ENCODE results near the gene FSIP1.

FSIP1 gene

DNA sequence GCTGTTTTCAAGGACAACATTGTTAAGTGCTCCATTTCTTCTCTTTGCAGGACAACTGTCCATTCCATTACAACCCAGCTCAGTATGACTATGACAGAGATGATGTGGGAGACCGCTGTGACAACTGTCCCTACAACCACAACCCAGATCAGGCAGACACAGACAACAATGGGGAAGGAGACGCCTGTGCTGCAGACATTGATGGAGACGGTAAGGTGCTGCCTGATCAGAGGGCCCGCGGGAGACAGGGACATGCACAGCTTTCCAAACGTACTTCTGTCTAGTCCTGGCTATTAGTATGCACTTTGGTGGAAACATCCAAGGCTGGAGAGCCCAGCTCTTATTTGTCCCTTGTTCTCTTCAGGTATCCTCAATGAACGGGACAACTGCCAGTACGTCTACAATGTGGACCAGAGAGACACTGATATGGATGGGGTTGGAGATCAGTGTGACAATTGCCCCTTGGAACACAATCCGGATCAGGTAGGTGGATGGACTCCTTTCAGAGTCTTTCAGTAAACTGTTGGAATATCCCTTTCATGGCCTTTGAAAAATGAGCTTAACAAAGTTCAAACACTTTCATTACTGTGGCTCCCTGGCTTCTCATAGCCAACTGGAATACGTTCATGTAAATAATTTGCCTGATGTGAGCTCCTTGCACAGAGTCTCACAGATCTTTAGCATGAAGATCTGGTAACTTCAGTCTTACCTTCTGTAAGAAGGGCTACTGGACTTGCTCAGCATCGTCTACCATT, 191.3 kb downstream of the FSIP1 start:
- DNase-seq: no peak

DNA sequence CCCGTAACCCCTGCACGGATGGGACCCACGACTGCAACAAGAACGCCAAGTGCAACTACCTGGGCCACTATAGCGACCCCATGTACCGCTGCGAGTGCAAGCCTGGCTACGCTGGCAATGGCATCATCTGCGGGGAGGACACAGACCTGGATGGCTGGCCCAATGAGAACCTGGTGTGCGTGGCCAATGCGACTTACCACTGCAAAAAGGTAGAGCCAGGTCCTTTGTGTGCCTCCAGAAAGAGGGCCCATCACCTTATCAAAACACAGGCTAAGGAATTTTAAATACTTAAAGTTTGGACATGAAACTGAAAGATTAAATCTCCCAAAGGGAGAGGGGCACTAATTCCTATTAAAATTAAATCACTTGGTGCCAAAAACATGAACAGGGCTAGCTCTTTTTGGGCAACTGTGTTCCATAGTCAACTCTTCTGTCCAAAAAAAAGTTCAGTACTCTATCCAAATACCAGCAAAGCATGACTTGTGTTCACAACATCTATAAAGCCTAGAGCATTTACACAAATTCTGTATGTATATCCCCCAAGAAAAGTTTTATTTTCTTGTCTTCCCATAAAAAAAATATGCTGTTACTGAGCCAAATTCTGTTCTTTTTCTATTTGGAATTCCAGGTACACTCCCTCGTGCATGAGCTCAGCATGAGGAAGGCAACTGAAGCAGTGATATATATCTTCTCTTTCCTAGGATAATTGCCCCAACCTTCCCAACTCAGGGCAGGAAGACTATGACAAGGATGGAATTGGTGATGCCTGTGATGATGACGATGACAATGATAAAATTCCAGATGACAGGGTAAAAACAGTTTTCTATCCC, 192.6 kb downstream of the FSIP1 start:
- DNase-seq: no peak

- no peak for DNase-seq
Observed at GRCh38 chr15:39589193-39589814, 193.3 kb downstream of the FSIP1 start.

- DNase-seq: no peak
Observed at GRCh38 chr15:39588531-39589192, 194.0 kb downstream of the FSIP1 start.

- no peak for DNase-seq
Observed at GRCh38 chr15:39587731-39588530, 194.7 kb downstream of the FSIP1 start.

- no peak for DNase-seq
Observed at GRCh38 chr15:39587096-39587721, 195.4 kb downstream of the FSIP1 start.

DNA sequence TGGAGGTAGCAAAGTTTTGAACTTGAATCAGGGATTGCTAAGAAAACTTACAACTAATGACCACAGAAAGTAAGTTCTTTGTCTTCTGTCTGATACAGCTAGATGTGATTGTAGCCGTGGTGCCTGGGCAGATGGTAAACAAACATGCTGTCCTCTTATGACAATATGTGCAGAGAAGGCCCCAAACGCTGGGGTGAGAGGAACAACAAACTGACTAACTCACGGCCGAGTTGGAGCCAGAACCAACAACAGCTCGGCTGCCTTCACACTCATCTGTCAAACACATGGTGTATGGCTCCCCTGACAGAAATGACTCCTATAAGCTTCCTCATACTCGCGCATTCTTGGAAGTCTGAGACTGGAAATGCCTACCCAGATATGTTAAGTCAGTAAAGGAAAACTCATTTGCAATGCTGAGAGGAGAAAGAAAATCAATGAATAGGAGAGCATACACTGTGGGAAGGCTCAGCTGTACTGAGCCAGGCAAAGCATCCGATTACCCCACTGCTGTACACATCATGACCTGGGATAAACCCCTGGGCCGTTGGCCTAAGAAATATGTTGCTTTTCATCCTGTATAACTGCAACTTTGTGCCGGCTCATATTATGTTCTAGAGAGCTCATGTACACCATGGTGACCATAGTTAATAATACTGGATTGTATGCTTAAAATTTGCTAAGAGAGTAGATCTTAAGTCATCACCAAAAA, 196.1 kb downstream of the FSIP1 start:
- no peak for DNase-seq

DNA sequence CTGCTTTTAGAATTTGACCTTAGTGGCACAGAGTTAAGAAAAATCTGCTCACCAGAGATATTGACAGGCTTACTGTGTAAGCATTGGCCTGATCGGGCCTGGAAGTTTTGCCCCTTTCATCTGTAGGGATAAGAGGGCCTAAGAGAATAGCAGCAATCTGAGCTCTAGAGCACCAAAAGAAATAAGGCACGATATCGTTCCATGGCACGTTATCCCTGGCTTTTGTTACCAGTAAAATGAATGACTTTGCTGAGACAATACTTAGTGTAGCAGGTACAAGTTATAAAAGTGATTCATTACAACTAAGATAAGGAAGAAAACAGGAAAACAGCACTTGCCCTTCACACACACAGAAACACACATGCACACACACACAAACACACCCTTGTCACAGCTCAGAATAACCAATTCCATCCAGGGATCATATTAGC, 196.8 kb downstream of the FSIP1 start:
- DNase-seq: no peak

DNA sequence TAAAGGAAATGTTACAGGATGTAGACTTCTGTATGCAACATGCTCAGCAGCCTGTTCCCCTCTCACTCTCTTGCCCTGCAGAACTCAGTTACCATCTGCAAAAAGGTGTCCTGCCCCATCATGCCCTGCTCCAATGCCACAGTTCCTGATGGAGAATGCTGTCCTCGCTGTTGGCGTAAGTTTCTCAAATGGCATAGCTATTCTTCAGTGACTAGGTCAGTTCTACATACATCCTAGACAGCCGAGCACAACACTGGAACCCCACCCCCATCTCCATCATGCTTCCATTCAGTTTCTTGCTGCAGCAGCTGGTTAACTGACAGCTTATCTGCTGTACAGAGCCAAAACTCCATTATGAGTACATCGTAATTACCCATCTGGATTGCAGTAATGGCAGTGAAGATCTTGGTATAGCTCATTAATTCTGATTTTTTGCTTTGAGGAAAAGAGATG, 197.2 kb downstream of the FSIP1 start:
- DNase-seq: no peak

DNA sequence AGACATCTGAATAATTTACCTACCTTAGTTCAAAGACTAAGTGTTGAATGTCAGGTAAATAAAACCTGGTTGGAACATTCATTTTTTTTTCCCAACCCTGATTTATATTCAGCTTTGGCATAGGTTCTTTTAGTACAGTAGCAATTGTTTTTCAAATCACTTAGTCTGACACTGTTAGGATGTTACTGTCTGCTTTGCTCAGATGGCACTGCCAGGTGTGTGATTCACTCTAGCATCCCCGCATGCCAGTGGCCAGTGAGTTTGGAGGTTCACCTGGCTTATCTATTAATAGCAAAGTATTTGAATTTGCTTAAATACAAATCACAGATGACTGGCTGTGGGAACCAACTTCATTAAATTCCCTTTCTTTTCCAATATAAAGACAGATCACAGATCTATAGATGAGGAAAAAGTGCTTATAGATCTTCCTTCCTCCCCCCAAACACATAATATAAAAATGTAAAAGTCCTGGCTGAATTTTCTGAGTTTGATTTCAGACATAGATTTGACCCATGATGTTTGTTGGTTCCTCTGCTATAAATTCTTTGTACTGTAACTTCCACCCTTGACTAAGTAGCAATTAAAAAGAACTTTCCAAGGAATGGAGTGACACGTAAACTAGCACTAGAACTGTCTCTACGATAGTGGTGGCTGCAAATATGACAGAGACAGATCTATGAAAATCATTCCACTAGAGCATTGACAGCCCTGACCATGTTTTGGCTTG, 197.8 kb downstream of the FSIP1 start:
- DNase-seq: no peak

DNA sequence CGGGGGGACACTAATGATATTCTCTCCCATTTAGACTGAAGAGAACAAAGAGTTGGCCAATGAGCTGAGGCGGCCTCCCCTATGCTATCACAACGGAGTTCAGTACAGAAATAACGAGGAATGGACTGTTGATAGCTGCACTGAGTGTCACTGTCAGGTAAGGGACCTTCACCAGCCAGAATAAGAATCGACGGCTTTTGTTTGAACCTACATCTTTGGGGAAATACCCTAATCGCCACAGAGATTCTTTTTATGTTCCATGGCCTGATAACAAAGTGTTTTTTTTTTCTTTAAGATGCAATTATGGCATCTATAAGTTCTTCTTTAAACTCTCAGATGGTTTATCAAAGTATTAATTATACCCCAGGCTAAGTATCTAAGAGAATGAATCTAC, 198.4 kb downstream of the FSIP1 start:
- no peak for DNase-seq

DNA sequence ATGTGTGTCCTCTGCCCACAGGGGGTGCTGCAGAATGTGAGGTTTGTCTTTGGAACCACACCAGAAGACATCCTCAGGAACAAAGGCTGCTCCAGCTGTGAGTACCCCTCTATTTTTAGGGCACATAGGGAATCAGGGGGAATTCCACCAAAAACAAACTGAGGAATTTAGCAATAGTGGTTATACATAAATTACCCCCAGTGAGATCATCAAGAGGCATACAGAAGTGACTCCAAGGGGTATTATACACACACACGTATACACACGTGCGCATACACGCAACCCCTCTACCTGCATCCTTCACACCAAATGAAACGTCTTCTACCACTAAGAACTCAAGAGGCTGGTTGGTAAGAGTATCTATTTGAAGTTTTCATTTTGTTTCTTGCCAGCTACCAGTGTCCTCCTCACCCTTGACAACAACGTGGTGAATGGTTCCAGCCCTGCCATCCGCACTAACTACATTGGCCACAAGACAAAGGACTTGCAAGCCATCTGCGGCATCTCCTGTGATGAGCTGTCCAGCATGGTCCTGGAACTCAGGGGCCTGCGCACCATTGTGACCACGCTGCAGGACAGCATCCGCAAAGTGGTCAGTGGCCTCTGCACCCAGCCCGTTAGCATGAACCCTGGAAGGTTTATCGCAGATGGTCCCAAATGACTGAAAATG, 198.9 kb downstream of the FSIP1 start:
- DNase-seq: no peak

GRCh38 chr15:39582977-39583595, 199.6 kb downstream of the FSIP1 start:
- no peak for DNase-seq

GRCh38 chr15:39582286-39582976, 200.2 kb downstream of the FSIP1 start:
- no peak for DNase-seq

DNA sequence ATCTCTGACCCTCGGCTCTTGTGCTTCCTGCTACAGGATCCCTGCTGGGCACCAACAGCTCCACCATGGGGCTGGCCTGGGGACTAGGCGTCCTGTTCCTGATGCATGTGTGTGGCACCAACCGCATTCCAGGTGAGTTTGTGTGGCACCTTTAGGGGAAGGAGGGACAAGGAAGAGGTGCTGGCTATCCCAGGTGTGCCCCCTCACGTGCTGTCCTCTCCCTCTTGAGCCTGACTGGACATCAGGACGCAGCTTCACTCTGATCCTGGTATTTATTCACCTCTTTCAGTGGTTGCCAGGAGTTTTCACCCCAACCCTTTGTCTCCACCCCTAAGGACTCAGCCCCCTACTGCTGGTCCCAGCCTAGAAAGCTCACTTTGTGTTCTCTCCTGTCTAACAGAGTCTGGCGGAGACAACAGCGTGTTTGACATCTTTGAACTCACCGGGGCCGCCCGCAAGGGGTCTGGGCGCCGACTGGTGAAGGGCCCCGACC, 200.8 kb downstream of the FSIP1 start:
- DNase-seq: no peak

GRCh38 chr15:39581242-39581792, 201.3 kb downstream of the FSIP1 start:
- DNase-seq: no peak

GRCh38 chr15:39580485-39581241, 202.0 kb downstream of the FSIP1 start, which contains the start of gene THBS1:
Gene THBS1, plus strand, starts transcription at chr15:39581079. Its CDS starts 779 bp downstream, at chr15:39581858.
- DNase-seq: no peak

Data from stimulated activated naive CD4-positive, alpha-beta T cell (primary cell).